Suprapubic skin (tissue), 4 donors: Measurements from ENCODE around the gene SLC6A6.

Experiments
- EP300 ChIP-seq: sonication (generic); formaldehyde crosslinking; IDR thresholded peaks from one replicate; pipeline ENCODE4 v1.6.1; 2017; ENCODE audit warnings: antibody characterized with exemption
- POLR2A ChIP-seq, 2 donors: fragments of 450-650 bp; IDR thresholded peaks; one replicate each; pipeline ENCODE4 v1.6.1; 2017; ENCODE audit warnings: antibody characterized with exemption in 2 of 2, mild to moderate bottlenecking in 2 of 2, moderate library complexity in 2 of 2
- POLR2AphosphoS5 ChIP-seq, 3 donors: sonication (generic); formaldehyde crosslinking; IDR thresholded peaks; one replicate each; pipeline ENCODE4 v1.6.1; 2017; ENCODE audit warnings: antibody characterized with exemption in 3 of 3
- TF ChIP-seq, protein P1 (sequence below), 2 donors: fragments of 200-600 bp in 1 of 2; fragments of 450-650 bp in 1 of 2; sonication (generic) in 1 of 2; IDR thresholded peaks; one replicate each; pipeline ENCODE4 v1.5.1; 2016 to 2019; ENCODE audit warnings: antibody characterized with exemption in 2 of 2, mild to moderate bottlenecking in 1 of 2, moderate library complexity in 1 of 2

DNA sequence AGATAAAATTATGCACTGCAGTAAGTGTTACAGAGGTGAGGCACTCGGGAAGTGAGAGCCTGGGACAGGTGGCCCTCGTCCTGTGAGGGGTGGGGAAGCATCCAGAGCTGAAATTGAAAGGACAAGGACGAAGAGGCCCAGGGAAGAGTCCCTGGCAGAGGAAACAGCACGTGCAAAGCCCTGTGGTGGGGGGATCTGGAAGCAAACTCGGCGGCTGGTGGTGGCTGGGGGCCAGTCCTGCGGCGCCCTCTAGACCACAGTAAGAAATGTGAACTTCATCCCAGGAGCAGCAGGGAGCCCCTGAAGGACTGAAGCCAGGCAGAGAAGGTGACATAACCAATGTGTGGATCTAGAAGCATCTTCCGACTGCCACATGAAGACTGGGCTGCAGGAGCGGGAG lies 94.9 kb downstream of the SLC6A6 start:
- TF ChIP-seq, protein P1, sequence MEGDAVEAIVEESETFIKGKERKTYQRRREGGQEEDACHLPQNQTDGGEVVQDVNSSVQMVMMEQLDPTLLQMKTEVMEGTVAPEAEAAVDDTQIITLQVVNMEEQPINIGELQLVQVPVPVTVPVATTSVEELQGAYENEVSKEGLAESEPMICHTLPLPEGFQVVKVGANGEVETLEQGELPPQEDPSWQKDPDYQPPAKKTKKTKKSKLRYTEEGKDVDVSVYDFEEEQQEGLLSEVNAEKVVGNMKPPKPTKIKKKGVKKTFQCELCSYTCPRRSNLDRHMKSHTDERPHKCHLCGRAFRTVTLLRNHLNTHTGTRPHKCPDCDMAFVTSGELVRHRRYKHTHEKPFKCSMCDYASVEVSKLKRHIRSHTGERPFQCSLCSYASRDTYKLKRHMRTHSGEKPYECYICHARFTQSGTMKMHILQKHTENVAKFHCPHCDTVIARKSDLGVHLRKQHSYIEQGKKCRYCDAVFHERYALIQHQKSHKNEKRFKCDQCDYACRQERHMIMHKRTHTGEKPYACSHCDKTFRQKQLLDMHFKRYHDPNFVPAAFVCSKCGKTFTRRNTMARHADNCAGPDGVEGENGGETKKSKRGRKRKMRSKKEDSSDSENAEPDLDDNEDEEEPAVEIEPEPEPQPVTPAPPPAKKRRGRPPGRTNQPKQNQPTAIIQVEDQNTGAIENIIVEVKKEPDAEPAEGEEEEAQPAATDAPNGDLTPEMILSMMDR (IDR thresholded peaks at IDR 0.05): no peak
- TF ChIP-seq POLR2A (IDR thresholded peaks at IDR 0.05) (no peak), POLR2AphosphoS5 (IDR thresholded peaks at IDR 0.05) (no peak), EP300 (no peak)
